ENCODE data around the gene SCML2. TPM values are rescaled to one million over a fixed set of nuclear protein-coding genes. Genes with fewer than 3 reads are reported as not detected.
A peak's percentile ranks its signal among the peaks of the same experiment; 100 is the strongest.

The SCML2 gene
- 1 to 10 TPM; 1.4 to 2.4 (median 1.8) TPM for total RNA-seq

- peaks cover 0 to 7% (median 0%) of the 10 kb centered on the region in 3 donors for H3K4me1 ChIP-seq
- no peaks in the 10 kb centered on the region for H3K9me3 ChIP-seq
- DNase-seq: no peak
- WGBS, 2 donors: 4 to 27% methylated on average over 5 to 10 of the region's 92 CpGs
- peak within 1 kb of the TSS; percentile 30 to 50 (median 42) for H3K27ac ChIP-seq
- peak within 1 kb of the TSS; percentile 42 to 69 (median 50) for H3K4me3 ChIP-seq
- H3K36me3 ChIP-seq: no peaks in the 10 kb centered on the region
- H3K27me3 ChIP-seq: no peaks in the 10 kb centered on the region
- intact Hi-C loops (cut with DNase I): no loop called here
- TF ChIP-seq POLR2A (IDR thresholded peaks at IDR 0.05) (no peak), CTCF (IDR thresholded peaks at IDR 0.05) (no peak)
These were observed at the start of gene SCML2 for GRCh38 chrX:18354369-18355223. TSS of gene SCML2 (minus strand) at chrX:18354688. CDS start at chrX:18334071, 20,617 bp downstream.

- intact Hi-C loops (cut with DNase I): no loop called here
- 76 to 83% methylated on average over 1 to 3 of the region's 4 CpGs for WGBS, 2 donors
- H3K4me3 ChIP-seq: no peak overlapping the region
- H3K36me3 ChIP-seq: no peaks in the 10 kb centered on the region
- TF ChIP-seq POLR2A (IDR thresholded peaks at IDR 0.05) (no peak), CTCF (IDR thresholded peaks at IDR 0.05) (no peak)
- H3K27ac ChIP-seq: no peak overlapping the region
- no peak for DNase-seq
- H3K9me3 ChIP-seq: no peaks in the 10 kb centered on the region
- H3K27me3 ChIP-seq: no peaks in the 10 kb centered on the region
- no peaks in the 10 kb centered on the region for H3K4me1 ChIP-seq
These were observed 47.3 kb upstream of the SCML2 start for GRCh38 chrX:18401848-18402213.

GRCh38 chrX:18394477-18394876, 40.0 kb upstream of the SCML2 start:
- TF ChIP-seq POLR2A (IDR thresholded peaks at IDR 0.05) (no peak), CTCF (IDR thresholded peaks at IDR 0.05) (no peak)
- Histone ChIP-seq H3K9me3 (no peaks in the 10 kb centered on the region), H3K4me3 (no peak overlapping the region), H3K27me3 (no peaks in the 10 kb centered on the region), H3K4me1 (no peaks in the 10 kb centered on the region), H3K27ac (no peak overlapping the region), H3K36me3 (no peaks in the 10 kb centered on the region)
- no peak for DNase-seq
- 64 to 74% methylated on average over 5 to 9 of the region's 11 CpGs for WGBS, 2 donors
- intact Hi-C loops (cut with DNase I): loop anchor here (5.0 kb wide), 1 partner anchor 938 kb away; no protein-coding TSS in a partner anchor

- TF ChIP-seq CTCF (IDR thresholded peaks at IDR 0.05): peak; percentile 42 to 85 (median 69)
- no peak for TF ChIP-seq POLR2A (IDR thresholded peaks at IDR 0.05)
- 25% methylated on average over 9 of the region's 9 CpGs for WGBS, 2 donors
- H3K9me3 ChIP-seq: no peaks in the 10 kb centered on the region
- no peaks in the 10 kb centered on the region for H3K36me3 ChIP-seq
- intact Hi-C loops (cut with DNase I): loop anchor here (5.0 kb wide), 1 partner anchor 941 kb away; no protein-coding TSS in a partner anchor
- peak; percentile 2 for DNase-seq
- no peaks in the 10 kb centered on the region for H3K4me1 ChIP-seq
- no peaks in the 10 kb centered on the region for H3K27me3 ChIP-seq
- H3K27ac ChIP-seq: no peak overlapping the region
- H3K4me3 ChIP-seq: no peak overlapping the region
These were observed 36.6 kb upstream of the SCML2 start for GRCh38 chrX:18390941-18391538.

GRCh38 chrX:18389966-18390365, 35.5 kb upstream of the SCML2 start:
- intact Hi-C loops (cut with DNase I): loop anchor here (5.0 kb wide), 1 partner anchor 942 kb away; no protein-coding TSS in a partner anchor
- WGBS, 2 donors: 64 to 73% methylated on average over 3 of the region's 3 CpGs
- H3K4me1 ChIP-seq: no peaks in the 10 kb centered on the region
- no peak for DNase-seq
- H3K9me3 ChIP-seq: no peaks in the 10 kb centered on the region
- TF ChIP-seq POLR2A (IDR thresholded peaks at IDR 0.05) (no peak), CTCF (IDR thresholded peaks at IDR 0.05) (no peak)
- no peak overlapping the region for H3K4me3 ChIP-seq
- no peaks in the 10 kb centered on the region for H3K27me3 ChIP-seq
- H3K27ac ChIP-seq: no peak overlapping the region
- no peaks in the 10 kb centered on the region for H3K36me3 ChIP-seq
